Prostate gland (tissue), 2 donors: ENCODE measurements around the gene SYNE1. TPM values are rescaled to one million over a fixed set of nuclear protein-coding genes. Genes with fewer than 3 reads are reported as not detected.
"Not testable (repeated sequence)": the region's sequence is repeated elsewhere in the genome, so short reads cannot be mapped to it uniquely, and the experiment has no call there.

Experiments used
- DNase-seq: peaks from one replicate; pipeline ENCODE4 v3.0.0-alpha.2; 2019; ENCODE audit warnings: low spot score
- H3K27ac ChIP-seq, 2 donors: fragments of 200-600 bp; sonication (generic); 2 replicates each; pipeline ENCODE4 v1.5.1; 2017 to 2019
- H3K27me3 ChIP-seq: fragments of 200-600 bp; sonication (generic); replicated peaks from 2 replicates; pipeline ENCODE4 v1.5.1; 2019; ENCODE audit not compliant: insufficient read depth
- H3K36me3 ChIP-seq, 2 donors: fragments of 200-600 bp; sonication (generic); 1 replicate in 1 of 2; 2 replicates in 1 of 2; pipeline versions ENCODE4 v1.5.1 to v1.8.1; 2017 to 2019
- H3K4me1 ChIP-seq: fragments of 200-600 bp; sonication (generic); replicated peaks from 2 replicates; pipeline ENCODE4 v1.5.1; 2019
- H3K4me3 ChIP-seq, 2 donors: fragments of 200-600 bp; sonication (generic); 2 replicates each; pipeline ENCODE4 v1.5.1; 2017 to 2019
- H3K9me3 ChIP-seq: fragments of 200-600 bp; sonication (generic); 2 replicates; pipeline ENCODE4 v1.5.1; 2017
- CTCF ChIP-seq, 4 experiments: fragments of 200-600 bp in 2 of 4; fragments of 450-650 bp in 2 of 4; sonication (generic) in 2 of 4; IDR thresholded peaks; 1 replicate in 3 of 4; 2 replicates in 1 of 4; pipeline ENCODE4 v1.5.1; 2016 to 2019; ENCODE audit warnings: antibody characterized with exemption in 4 of 4, mild to moderate bottlenecking in 2 of 4, moderate library complexity in 2 of 4
- POLR2A ChIP-seq: fragments of 450-650 bp; IDR thresholded peaks from one replicate; pipeline ENCODE4 v1.6.1; 2016; ENCODE audit warnings: antibody characterized with exemption, mild to moderate bottlenecking
- POLR2AphosphoS5 ChIP-seq: sonication (generic); formaldehyde crosslinking; IDR thresholded peaks from one replicate; pipeline ENCODE4 v1.6.1; 2017; ENCODE audit warnings: antibody characterized with exemption
- WGBS: methylation state at CpG from one replicate; pipeline ENCODE4 v1.1.5; 2018; 5-methylcytosine and 5-hydroxymethylcytosine counted together
- intact Hi-C: fragments of 100-400 bp; cut with DNase I; formaldehyde crosslinking; loops from one replicate; pipeline ENCODE4 v1.14.2; 2022
- total RNA-seq, 2 donors: library from RNA; depleted of rRNA; stranded (reverse); fragments of >200 nt; gene quantifications; one replicate each; pipeline ENCODE4 v1.1.0, GENCODE V29; 2016

SYNE1 gene
- total RNA-seq, 2 donors from 2014 or later, result 36.5 to 154 TPM

DNA sequence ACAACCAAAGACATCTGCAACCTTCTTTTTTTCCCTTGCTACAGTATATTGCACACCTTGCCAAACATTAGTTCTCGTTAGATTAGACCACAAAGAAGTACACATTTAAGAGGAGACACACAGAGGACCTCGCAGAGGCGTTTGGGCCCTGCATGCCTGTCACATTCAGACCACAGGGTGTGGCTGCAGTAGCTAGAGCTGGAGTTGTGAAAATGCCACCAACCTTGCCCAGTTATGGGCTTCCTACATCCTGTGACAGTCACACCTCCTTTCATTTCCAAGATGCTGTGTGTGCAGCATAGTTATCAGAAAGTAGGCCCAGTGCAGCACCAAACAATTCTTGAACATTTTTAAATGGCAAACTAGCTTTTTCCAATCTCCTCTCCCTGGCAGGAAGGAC lies 2.4 kb downstream of the SYNE1 start:
- H3K4me1 ChIP-seq, result no peaks in the 10 kb centered on the region

DNA sequence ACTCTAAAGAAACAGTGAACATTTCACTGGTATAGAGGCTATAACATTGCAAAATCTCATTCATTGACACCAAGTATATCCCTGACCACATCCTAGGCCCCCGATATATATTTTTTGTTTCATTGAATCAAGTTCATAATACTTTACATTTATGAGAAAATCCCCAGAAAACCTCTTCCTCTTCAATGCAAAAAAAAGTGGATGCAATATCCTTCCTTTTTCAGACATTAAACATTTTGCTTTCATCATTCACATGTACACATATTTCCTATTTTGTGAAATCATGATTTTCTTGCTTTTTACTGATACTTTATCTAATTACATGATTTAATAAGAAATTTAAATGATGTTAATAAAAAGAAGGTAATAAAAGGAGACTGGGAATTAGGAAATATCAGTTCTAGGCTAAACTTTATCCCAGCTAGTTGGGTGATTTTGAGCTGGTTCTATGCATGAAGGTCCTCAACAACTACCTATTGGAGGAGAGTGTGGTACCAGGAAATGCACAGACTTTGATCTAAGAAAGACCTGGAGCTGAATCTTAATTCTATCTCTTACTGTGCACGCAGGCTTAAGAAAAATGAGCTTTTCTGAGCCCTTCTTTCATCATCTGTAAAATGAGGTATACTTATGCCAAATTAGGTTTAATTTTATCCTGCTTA lies 4.9 kb downstream of the SYNE1 start:
- DNase-seq, result no peak
- Histone ChIP-seq H3K4me3 (no peak overlapping the region), H3K27ac (no peak overlapping the region), H3K4me1 (no peaks in the 10 kb centered on the region), H3K9me3 (no peaks in the 10 kb centered on the region), H3K36me3 (no peaks in the 10 kb centered on the region), H3K27me3 (no peaks in the 10 kb centered on the region)
- 91% methylated on average over 2 of the region's 2 CpGs for WGBS
- TF ChIP-seq POLR2A (no peak), POLR2AphosphoS5 (no peak), CTCF (IDR thresholded peaks at IDR 0.05) (no peak)
- intact Hi-C loops, result no loop called here

More for the DNA sequence above, 2.4 kb downstream of the SYNE1 start:
- Histone ChIP-seq H3K9me3 (no peaks in the 10 kb centered on the region), H3K27ac (no peak overlapping the region), H3K27me3 (no peaks in the 10 kb centered on the region), H3K36me3 (no peaks in the 10 kb centered on the region), H3K4me3 (no peak overlapping the region)
- no peak for DNase-seq
- intact Hi-C loops, result no loop called here
- no peak for TF ChIP-seq POLR2AphosphoS5
- no peak for TF ChIP-seq POLR2A
- no peak for TF ChIP-seq CTCF (IDR thresholded peaks at IDR 0.05)
- 64% methylated on average over 3 of the region's 3 CpGs for WGBS

DNA sequence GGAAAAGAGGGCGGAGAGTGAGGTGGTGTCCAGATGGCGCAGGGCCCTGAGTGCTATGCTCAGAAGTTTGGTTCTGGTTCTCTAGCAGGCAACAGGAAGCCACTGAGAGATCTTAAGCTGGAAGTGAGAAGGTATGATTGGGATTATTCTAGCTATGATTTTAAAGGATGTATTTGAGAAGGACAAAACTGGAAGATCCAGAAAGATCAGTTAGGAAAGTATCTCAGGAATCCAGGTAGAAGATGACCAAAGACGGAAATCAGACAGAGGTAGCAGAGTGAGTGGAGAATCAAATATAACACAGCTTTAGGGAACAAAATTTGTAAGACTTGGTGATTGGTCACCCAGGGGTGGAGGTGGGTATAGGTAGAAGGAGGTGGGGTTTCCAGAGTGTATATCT lies 5.8 kb downstream of the SYNE1 start:
- intact Hi-C loops, result no loop called here
- no peak overlapping the region for H3K4me3 ChIP-seq

GRCh38 chr6:152630832-152631231 lies 6.3 kb downstream of the SYNE1 start:
- Histone ChIP-seq H3K4me1 (no peaks in the 10 kb centered on the region), H3K4me3 (no peak overlapping the region), H3K27ac (no peak overlapping the region), H3K27me3 (no peaks in the 10 kb centered on the region), H3K9me3 (no peaks in the 10 kb centered on the region), H3K36me3 (no peaks in the 10 kb centered on the region)
- no peak for TF ChIP-seq POLR2A
- TF ChIP-seq CTCF (IDR thresholded peaks at IDR 0.05), result no peak
- TF ChIP-seq POLR2AphosphoS5, result no peak
- intact Hi-C loops, result no loop called here
- no peak for DNase-seq
- WGBS, result 92% methylated on average over 1 of the region's 1 CpG

More for the DNA sequence above, 5.8 kb downstream of the SYNE1 start:
- Histone ChIP-seq H3K36me3 (no peaks in the 10 kb centered on the region), H3K4me1 (no peaks in the 10 kb centered on the region), H3K27ac (no peak overlapping the region), H3K27me3 (no peaks in the 10 kb centered on the region), H3K9me3 (no peaks in the 10 kb centered on the region)
- WGBS, result 84% methylated on average over 3 of the region's 3 CpGs
- TF ChIP-seq POLR2A (no peak), CTCF (IDR thresholded peaks at IDR 0.05) (no peak), POLR2AphosphoS5 (no peak)
- DNase-seq, result no peak

- Histone ChIP-seq H3K4me1 (no peaks in the 10 kb centered on the region), H3K9me3 (no peaks in the 10 kb centered on the region), H3K36me3 (no peaks in the 10 kb centered on the region), H3K4me3 (no peak overlapping the region), H3K27me3 (no peaks in the 10 kb centered on the region), H3K27ac (no peak overlapping the region)
- intact Hi-C loops, result no loop called here
- TF ChIP-seq CTCF (IDR thresholded peaks at IDR 0.05) (no peak), POLR2AphosphoS5 (no peak), POLR2A (no peak)
- WGBS, result 71% methylated on average over 2 of the region's 2 CpGs
- no peak for DNase-seq
Observed at GRCh38 chr6:152625213-152625612, 11.9 kb downstream of the SYNE1 start.

DNA sequence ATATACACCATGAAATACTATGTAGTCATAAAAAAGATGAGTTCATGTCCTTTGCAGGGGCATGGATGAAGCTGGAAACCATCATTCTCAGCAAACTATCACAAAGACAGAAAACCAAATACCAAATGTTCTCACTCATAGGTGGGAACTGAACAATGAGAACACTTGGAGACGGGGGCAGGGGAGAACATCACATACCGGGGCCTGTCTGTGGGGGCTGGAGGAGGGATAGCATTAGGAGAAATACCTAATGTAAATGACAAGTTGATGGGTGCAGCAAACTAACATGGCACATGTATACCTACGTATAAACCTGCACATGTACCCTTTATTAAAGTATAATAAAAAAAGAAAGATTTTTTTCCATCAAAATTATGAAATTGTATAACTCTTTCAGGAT lies 22.4 kb downstream of the SYNE1 start:
- DNase-seq, H3K9me3 ChIP-seq, H3K36me3 ChIP-seq, H3K27me3 ChIP-seq, H3K4me3 ChIP-seq, H3K27ac ChIP-seq, H3K4me1 ChIP-seq, intact Hi-C loops: not testable (repeated sequence)
- 87% methylated on average over 3 of the region's 3 CpGs for WGBS
